Esophagus muscularis mucosa (tissue), 3 donors: ENCODE measurements around the gene NLRP9.

ENCODE experiments used
- POLR2A ChIP-seq: fragments of 450-650 bp; IDR thresholded peaks from one replicate; pipeline ENCODE4 v1.6.1; 2017; ENCODE audit warnings: antibody characterized with exemption, moderate library complexity, mild to moderate bottlenecking, low read depth
- POLR2AphosphoS5 ChIP-seq, 2 donors: sonication (generic); formaldehyde crosslinking; IDR thresholded peaks; one replicate each; pipeline ENCODE4 v1.6.1; 2017; ENCODE audit warnings: antibody characterized with exemption in 2 of 2
- TF ChIP-seq, protein P1 (sequence below), 3 experiments: fragments of 200-600 bp in 2 of 3; fragments of 450-650 bp in 1 of 3; sonication (generic) in 2 of 3; IDR thresholded peaks; one replicate each; pipeline ENCODE4 v1.5.1; 2017 to 2019; ENCODE audit warnings: antibody characterized with exemption in 3 of 3, mild to moderate bottlenecking in 2 of 3, moderate library complexity in 1 of 3

DNA sequence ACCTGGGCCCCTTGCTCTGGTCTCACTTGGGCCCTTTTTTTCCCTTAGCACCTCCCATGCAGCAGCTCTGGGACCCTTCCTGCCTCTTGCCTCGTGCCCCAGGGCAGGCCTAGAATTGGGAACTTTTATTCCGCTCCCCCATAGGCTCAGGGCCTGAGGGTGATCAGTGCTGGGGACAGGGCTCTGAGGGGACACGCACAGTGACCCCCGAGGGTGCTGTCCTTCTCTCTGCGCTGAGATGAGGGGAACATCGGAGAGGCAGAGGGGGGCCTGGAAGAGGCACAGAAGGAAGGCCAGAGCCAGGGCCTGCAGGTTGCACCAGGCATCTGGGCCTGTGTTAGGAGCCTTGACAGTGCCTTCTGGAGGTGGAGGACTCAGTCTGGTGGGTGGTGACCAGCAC lies 52.4 kb downstream of the NLRP9 start:
- TF ChIP-seq, protein P1, sequence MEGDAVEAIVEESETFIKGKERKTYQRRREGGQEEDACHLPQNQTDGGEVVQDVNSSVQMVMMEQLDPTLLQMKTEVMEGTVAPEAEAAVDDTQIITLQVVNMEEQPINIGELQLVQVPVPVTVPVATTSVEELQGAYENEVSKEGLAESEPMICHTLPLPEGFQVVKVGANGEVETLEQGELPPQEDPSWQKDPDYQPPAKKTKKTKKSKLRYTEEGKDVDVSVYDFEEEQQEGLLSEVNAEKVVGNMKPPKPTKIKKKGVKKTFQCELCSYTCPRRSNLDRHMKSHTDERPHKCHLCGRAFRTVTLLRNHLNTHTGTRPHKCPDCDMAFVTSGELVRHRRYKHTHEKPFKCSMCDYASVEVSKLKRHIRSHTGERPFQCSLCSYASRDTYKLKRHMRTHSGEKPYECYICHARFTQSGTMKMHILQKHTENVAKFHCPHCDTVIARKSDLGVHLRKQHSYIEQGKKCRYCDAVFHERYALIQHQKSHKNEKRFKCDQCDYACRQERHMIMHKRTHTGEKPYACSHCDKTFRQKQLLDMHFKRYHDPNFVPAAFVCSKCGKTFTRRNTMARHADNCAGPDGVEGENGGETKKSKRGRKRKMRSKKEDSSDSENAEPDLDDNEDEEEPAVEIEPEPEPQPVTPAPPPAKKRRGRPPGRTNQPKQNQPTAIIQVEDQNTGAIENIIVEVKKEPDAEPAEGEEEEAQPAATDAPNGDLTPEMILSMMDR (IDR thresholded peaks at IDR 0.05), result no peak
- no peak for TF ChIP-seq POLR2AphosphoS5 (IDR thresholded peaks at IDR 0.05)
- no peak for TF ChIP-seq POLR2A
